Stimulated activated CD4-positive, alpha-beta T cell treated with anti-CD3 and anti-CD28 coated beads, Interleukin-4, amount 100 ng/mL, for 48 hours (primary cell): ENCODE data around the gene TRIM39.

Experiments used
- DNase-seq, 2 donors: peaks; one replicate each; pipeline ENCODE4 v3.0.0-alpha.2; 2020; ENCODE audit warnings: low read depth in 2 of 2

The TRIM39 gene

DNA sequence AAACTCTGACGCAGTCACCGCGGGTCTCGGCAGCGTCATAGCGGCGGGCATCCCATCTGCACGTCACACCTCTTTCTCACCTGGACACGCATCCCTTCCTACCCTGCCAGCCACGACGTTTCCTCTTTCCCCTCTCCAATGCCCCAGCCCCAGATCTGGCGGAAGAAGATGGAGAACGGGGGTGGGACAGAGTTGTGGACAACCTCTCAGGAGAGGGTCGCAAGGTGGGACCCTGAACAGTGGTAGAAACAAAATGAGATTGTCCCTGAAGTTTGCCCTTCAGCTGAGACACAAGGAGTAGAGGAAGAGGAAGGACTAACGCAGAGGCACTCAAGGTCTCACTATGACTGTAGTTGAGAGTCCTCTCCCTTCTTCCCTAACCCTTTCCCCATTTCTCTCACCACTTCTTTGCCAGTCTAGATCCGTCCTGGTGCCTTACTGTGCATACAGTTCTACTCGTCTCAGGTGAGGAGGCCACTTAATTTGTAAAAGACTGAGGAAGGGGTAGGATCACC lies 562 bp downstream of the TRIM39 start:
- DNase-seq, result no peak

DNA sequence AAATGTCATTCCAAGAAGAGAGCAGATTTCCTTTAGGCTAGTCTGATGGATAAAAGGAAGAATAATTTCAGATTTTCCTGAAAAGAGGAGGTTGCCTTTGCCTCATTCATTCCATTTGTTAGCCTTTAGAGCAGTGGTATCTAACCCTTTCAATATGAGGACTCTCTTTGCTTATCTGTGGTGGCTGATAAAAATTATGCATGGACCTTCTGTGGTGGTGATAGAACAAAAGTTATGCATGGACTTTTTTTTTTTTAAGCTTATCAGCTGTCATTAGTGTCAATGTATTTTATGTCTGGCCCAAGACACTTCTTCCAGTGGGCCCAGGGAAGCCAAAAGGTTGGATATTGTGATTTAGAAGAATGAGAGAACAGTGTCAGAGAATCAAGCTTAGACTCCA lies 1.7 kb downstream of the TRIM39 start:
- no peak for DNase-seq

DNA sequence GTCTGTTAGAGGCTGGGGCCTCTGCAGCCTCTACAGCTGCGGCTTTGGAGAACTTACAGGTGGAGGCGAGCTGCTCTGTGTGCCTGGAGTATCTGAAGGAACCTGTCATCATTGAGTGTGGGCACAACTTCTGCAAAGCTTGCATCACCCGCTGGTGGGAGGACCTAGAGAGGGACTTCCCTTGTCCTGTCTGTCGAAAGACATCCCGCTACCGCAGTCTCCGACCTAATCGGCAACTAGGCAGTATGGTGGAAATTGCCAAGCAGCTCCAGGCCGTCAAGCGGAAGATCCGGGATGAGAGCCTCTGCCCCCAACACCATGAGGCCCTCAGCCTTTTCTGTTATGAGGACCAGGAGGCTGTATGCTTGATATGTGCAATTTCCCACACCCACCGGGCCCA lies 2.6 kb downstream of the TRIM39 start:
- no peak for DNase-seq

DNA sequence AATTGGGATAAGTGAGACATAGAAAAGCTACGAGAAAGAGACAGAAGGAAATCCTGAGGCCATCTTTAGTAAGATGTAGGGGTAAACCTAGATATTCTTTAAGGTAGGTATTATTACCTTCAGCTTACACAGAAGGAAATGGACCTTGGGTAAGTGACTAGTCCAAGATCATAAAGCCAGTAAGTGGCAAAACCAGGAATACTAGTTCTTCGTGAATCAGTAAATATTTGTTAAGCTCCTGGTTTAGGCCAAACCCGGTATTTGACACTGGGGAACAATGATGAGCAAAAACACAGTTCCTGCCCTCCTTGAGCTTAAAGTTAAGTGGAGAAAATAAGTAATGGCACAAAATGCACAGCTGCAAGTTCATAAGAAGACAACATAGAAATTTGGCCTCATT lies 5.3 kb downstream of the TRIM39 start:
- DNase-seq, result no peak

DNA sequence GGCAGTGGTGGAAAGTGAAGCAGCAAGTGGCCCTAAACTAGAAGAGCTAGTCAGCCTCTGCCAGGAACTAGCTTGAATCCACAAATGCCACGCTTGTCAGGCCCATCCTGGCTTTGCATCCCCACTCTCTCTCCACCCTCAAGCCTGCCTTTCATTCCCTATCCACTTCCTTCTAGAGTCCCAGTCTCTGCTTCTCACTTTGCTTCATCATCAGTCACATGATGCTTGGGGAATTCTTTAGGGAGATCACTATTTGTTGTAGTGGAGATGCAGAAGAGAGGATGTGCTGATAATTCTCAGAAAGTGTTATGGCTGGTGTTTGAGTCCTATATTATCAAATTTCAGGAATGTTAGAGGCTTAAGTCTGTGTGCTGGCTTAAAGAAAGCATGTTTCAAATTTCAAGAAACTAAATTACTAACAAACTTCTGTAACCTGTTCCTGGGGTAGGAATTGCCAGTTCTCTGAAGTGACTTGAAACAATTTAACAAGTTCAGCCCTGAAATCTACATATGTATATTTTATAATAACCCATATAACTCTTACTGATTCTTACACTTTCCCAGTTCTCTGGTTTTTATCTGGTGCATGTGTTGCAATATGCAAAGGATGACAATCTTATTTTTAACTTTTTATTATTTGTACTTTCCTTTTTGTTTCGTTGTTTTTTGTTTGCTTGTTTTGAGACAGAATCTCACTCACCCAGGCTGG lies 7.5 kb downstream of the TRIM39 start:
- no peak for DNase-seq

DNA sequence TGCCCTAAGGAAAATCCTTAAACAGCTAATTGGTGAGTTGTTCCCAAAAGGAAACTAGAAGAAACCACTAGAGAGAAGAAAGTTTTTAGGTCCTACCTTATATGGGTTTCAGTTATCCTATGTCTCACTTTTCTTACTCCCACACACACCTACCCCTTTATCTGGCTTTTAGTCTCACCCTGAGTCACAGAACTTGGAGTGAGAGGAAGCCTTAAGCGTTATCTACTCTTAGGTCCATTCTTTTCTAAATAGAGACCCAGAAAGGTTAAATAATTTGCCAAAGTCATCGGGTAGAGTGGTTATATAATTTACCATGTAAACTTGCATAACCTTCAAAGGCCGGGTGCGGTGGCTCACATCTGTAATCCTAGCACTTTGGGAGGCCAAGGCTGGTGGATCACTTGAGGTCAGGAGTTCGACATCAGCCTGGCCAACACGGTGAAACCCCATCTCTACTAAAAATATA lies 13.9 kb downstream of the TRIM39 start:
- DNase-seq, result no peak

DNA sequence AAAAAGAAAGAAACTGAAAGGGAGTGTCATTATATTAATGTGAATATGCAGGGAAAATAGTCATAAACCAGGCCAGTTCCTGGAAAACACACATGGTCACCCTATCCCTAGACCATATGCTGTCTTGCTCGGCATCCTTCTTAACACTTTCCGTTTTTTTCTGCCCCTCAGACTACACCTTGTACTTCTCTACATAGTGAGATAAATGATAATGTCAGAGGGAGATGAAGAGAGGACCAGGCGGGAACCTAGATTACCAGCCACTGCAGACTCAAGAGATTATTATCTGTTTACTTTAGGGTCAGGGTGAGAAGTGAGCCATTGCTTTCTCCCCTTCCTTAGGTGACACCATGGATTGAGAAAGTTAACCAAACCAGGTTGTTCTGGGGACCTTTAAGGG lies 14.5 kb downstream of the TRIM39 start:
- no peak for DNase-seq

DNA sequence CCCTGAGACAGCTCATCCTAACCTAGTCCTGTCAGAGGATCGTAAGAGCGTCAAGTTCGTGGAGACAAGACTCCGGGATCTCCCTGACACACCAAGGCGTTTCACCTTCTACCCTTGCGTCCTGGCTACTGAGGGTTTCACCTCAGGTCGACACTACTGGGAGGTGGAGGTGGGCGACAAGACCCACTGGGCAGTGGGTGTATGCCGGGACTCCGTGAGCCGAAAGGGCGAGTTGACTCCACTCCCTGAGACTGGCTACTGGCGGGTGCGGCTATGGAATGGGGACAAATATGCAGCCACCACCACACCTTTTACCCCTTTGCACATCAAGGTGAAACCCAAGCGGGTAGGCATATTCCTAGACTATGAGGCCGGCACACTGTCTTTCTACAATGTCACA lies 15.0 kb downstream of the TRIM39 start:
- DNase-seq, result no peak

DNA sequence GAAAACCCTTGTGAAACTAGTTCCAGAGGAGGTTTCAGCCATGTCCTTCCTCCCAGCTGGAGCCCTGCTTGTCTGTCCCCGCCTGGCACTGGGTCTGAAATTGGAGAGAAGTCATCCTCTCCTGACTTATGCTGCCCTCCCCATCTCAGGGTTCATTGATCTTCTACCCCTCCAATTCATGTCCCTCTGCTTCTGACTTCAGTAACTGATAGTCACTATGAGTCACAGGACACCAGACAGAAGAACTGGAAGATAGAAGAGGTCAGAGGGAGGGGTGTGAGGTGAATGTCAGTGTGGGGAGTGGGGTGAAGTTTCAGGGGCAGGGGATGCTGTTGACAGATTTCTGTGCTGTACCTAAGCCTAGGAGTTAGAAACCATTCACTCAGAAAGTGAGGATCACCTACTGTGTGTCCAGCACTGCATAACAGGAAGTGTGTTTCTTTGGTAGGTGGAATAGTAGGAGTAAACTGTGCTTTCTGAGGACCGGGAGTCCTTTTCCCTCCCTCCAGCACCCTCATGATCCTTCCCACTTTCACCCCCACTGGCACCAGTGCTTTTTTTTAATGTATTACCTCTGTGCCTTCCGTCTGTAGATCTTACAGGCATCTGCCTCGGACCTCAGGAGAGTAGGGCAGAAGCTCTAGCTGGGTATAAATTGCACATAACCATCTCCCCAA lies 17.6 kb downstream of the TRIM39 start:
- no peak for DNase-seq

DNA sequence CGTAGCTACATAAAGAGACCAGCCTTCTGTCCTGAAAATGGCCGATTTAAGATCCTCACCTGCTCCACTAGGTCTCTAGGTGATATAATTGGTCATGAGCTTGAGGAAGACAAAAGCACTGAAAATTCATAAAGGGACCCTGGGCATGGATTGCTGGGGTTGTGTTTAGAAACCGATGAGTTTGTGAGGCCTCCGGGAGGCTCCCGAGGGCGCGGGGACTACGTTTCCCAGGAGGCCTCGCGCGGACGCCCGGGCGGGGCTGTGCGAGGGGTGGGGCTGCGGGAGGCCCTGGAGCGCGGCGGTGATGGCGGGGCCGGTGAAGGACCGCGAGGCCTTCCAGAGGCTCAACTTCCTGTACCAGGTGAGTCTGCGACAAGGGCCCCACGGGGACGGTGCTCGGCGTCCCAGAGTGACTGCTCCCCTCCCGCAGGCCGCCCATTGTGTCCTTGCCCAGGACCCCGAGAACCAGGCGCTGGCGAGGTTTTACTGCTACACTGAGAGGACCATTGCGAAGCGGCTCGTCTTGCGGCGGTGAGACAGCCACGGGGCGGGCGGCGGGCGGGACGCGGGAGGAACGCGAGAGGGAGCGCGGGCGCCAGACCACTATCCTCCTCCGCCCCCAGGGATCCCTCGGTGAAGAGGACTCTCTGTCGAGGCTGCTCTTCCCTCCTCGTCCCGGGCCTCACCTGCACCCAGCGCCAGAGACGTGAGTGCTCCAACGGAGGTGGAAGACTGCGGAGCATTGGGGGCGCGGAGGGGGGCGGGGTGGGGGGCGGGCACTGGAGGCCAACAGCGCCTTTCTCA lies 18.3 kb downstream of the TRIM39 start, which contains the start of gene RPP21:
RPP21 (plus strand) TSS at position 289 of the 804 bp plus-strand sequence; CDS start at position 305, 16 bp downstream.
- peak; percentile 84 to 88 for DNase-seq

DNA sequence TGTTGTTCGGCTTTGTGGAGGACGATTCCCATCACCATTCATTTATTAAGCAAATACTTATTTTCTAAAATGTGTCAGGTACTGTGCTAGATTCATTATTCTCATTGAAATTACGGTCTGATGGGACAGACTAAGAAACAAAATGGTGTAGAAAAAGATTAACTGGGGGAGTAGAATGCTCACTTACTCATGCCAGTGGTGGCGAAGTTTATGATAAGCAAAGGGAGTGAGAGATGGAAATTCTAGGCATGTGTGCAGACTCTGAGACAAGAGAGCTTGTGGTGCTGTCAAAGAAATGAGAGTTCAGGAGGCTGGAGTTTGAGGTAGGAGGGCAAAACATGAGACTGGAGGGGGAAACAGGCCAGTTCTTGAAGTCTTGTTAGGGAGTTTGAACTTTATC lies 19.1 kb downstream of the TRIM39 start:
- DNase-seq, result no peak

DNA sequence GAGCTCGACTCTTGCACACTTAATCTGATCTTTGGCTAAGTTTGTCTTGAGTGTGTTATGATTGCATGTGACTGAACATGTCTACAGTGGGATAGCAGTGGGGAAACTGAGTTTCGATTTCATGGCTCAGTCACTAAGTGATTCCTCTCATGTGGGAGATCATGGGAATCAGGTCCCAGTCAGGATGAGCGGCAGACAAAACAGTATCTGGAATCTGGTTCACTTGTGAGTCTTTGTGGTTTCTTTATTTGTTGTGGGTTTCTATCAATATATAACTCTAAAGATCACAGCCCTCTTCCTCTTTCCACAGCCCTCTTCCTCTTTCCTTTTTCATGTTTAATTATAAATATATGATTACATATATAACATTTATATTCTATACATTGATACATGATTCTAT lies 22.2 kb downstream of the TRIM39 start:
- no peak for DNase-seq

DNA sequence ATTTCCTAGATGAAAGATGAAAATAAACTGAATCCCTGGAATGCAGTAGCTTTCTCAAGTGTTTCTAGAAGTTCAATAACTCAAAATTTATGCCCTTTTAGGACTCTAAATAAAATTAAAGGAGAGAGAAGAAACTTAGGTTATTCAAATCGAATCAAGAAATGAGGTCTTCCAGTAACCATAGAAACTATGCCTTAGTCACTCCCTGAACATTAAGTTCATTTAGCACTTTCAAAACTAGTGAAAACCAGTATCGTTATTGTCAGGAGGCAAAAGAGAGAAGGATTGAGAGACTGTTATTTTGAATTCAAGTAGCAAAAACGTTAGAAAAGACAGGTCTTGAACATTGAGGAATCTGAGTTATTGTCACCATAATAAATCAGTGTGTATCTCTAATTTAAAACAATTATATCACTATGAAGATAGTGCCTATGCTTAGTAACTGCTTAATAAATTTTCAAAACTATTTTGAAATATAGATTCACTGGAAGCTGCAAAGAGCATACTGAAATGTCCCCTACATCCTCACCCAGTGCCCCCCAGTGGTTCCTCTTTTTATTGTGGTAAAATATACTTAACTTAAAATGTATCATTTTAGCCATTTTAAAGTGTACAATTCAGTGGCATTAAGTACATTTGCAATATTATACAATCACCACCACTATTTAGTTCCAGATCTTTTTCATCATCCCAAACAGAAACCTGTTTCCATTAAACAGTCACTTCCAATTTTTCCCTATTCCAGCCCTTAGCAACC lies 22.9 kb downstream of the TRIM39 start:
- no peak for DNase-seq

DNA sequence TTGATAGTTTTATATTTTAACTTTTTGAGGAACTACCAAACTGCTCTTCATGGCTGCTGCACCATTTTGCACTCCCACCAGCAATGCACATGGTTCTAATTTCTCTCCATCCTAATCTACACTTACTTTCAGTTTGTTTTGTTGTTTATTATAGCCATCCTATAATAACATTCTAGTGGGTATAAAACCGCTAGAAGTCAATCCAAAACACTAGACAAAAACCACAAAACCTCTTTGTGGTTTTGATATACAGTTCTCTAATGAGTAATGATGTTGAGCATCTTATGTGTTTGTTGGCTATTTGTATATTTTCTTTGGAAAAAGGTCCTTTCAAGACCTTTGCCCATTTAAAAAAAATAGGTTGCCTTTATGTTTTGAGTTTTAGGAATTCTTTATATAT lies 23.8 kb downstream of the TRIM39 start:
- no peak for DNase-seq

DNA sequence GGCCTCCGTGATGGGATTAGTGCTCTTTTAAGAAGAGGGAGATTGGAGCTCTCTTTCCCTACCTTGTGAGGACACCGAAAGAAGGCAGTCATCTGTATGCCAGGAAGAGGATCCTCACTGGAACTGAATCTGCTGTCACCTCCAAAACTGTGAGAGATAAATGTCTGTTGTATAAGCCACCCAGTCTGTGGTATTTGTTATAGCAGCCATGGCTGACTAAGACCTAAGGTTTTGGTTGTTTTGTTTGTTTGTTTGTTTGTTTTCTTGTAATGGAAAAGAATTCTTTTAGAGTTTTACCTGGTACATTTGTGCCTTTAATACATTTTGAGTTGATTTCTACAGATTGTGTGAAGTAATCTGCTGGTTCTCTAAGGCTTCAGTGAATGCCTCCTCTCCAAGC lies 25.8 kb downstream of the TRIM39 start:
- no peak for DNase-seq

DNA sequence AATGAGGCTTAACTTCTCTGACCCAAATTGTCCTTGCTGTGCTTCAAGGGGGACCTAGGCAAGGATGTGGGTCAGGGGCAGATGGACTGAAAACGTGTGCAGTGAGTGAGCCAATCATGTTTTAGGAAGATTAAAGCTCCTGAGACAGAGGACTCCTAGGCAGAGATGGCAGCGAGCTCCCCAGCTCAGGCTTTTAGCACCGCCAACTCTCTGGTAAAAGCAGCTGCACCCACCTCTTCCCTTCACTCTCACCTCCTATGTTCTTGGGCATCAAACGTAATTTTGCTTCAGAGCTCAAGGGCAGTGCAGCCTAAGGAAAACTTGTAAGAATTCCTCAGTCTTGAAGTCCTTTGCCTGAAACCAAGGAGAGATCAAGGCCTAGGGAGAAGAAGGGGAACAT lies 28.6 kb downstream of the TRIM39 start:
- no peak for DNase-seq

DNA sequence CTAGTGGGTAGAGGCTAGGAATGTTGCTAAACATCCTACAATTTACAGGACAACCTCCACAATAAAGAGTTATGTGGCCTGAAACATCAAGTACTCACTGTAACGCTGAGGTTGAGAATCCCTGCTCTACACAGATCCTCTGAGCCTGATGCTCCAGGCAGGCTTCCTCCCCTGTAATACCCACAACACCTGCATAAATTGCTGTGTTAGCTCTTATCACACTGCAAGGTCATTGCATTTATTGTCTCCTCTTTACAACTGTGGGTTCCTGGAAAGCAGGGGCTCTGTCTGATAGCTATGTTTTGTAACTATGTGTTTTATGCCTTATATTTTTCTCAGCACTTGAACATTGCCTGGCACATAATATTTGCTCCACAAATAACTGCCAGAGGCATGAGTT lies 29.8 kb downstream of the TRIM39 start:
- no peak for DNase-seq

DNA sequence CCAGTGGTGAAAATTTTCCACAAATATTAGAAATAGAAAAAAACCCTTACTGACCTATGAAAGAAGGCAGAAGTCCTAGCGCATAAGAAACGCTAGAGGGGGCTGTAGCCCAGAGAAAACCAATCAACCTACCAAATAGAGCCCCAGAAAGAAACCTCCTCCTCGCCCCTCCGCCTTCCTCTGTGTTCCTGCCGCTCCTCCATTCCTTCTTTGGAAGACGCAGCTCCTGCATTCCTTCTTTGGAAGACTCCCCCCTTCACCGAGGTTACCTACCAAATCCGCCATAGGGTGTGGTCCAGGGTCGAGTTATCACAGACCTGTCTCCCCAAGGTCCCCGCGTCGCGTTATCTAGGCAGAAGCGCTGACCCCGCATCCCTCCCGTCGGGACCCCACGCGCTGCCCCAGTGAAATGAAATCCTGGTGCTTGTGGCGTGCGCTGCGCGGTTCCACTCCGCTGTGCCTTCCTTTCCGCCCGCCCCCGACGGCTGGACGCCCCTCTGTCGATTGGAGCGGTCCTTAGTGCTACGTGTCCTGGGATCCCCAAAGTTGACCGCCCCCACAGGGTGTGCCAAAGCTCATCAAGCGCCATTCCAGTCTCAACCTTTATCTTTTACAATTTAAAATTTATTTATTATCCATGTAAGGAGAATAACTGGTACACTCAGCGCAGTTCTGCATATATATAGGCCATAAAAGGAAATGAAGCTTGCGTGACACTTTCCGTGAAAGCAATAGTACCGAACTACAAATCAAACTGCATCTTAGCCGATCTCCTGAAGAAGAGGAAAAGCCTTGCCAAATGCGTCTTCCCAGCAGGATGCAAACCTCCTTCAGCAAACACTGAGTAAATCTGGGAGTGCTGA lies 31.2 kb downstream of the TRIM39 start:
- DNase-seq, result peak; percentile 29 to 47

DNA sequence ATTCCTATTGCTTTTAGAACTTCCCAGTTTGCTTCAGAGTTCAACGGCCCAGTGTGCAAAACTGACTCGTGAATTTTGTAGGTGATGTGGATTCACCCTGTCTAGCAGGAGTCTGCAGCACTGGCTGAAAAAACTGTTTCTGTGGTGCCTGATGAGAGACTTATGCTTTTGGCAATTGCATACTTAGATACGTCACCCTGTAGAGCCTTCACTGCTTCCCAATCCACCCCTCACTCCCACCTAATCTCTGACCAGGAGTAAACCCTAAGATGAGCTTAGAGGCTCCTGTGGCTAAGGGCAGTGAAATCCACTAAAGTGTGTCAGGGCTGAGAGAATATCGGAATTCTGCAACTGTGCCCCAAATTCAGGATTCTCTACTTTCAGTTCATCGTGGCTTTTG lies 32.5 kb downstream of the TRIM39 start:
- no peak for DNase-seq

DNA sequence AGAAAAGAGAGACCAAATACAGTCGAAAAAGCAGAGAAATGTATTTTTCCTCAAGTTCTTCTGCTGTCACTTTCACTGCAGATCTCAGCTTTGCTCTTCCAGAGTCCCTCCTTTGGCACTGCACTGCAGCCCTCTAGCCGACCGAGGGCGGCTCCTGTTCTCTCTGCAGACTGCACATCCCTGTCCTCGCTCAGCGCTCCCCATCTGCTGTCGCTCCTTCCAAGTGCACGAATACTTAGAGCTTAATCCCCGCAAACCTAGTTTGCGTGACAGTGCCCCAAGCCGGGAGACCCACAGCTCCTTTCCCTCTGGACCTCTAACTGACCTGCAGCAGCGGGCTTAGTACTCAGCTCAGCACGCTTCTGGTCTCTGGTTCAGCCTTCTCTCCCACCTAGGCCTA lies 33.4 kb downstream of the TRIM39 start:
- no peak for DNase-seq

DNA sequence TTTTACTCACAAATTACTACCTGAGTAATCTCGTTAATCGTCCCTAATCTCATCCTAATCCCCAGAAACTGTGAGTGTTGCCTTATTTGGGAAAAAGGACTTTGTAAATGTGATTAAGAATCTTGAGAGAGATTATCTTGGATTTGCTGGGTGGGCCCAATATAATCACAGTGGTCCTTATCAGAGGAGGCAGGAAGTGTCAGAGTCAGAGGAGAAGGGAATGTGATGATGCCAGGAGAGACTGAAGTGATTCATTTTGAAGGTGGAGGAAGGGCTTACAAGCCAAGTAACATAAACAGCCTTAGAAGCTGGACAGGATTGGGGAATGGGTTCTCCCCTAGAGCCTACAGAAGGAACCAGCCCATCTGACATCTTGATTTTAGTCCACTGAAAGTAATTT lies 34.9 kb downstream of the TRIM39 start:
- no peak for DNase-seq
